ENCODE data around the gene COL2A1.

COL2A1 gene

GRCh38 chr12:48026060-48026827 lies 22.0 kb upstream of the COL2A1 start:
- Histone ChIP-seq H3K4me2 (ENCODE audit: low read length) (no peak overlapping the region), H4K20me1 (ENCODE audit: insufficient read depth, low read length) (no peaks in the 10 kb centered on the region), H3K9ac (ENCODE audit: low read length) (no peak overlapping the region), H3K27ac (ENCODE audit: low read length) (no peak overlapping the region), H3K4me3 (ENCODE audit: low read length) (no peak overlapping the region), H2AFZ (ENCODE audit: low read depth, low read length) (no peak overlapping the region), H3K36me3 (replicated peaks; ENCODE audit: low read depth, low read length) (no peaks in the 10 kb centered on the region), H3K27me3 (ENCODE audit: low read depth, low read length) (0 out of 2 replicates have a peak, but pooled peaks cover 6% of the 10 kb centered on the region), H3K79me2 (ENCODE audit: low read length) (no peaks in the 10 kb centered on the region), H3K9me3 (ENCODE audit: insufficient read depth, low read length) (no peaks in the 10 kb centered on the region), H3K4me1 (ENCODE audit: low read length) (no peaks in the 10 kb centered on the region)
- TF ChIP-seq EZH2phosphoT487 (IDR thresholded peaks at IDR 0.05; ENCODE audit: low read depth), result no peak
- TF ChIP-seq, protein P1, sequence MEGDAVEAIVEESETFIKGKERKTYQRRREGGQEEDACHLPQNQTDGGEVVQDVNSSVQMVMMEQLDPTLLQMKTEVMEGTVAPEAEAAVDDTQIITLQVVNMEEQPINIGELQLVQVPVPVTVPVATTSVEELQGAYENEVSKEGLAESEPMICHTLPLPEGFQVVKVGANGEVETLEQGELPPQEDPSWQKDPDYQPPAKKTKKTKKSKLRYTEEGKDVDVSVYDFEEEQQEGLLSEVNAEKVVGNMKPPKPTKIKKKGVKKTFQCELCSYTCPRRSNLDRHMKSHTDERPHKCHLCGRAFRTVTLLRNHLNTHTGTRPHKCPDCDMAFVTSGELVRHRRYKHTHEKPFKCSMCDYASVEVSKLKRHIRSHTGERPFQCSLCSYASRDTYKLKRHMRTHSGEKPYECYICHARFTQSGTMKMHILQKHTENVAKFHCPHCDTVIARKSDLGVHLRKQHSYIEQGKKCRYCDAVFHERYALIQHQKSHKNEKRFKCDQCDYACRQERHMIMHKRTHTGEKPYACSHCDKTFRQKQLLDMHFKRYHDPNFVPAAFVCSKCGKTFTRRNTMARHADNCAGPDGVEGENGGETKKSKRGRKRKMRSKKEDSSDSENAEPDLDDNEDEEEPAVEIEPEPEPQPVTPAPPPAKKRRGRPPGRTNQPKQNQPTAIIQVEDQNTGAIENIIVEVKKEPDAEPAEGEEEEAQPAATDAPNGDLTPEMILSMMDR (IDR thresholded peaks at IDR 0.05; ENCODE audit: low read depth, low read length), result no peak

DNA sequence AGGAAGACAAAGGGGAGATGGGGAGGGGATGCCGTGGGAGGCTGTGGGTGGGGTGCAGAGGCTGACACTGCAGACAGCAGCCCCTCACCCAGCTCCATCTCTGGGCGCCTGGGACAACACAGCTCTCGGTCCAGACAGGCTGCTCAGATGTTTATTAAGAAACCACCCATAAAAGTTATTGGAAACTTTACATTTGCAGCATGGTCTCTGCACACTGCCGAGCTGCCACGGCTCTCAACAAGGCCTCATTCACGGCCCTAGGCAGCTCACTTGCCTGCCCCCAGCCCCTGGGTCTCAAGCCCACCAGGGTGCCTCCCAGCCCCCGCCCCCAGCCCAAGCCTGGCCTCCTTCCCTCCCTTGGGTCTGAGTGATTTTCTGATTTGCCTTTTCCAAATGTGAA lies 21.0 kb upstream of the COL2A1 start:
- H3K79me2 ChIP-seq (ENCODE audit: low read length), result no peaks in the 10 kb centered on the region
- H3K4me3 ChIP-seq (ENCODE audit: low read length), result no peak overlapping the region
- H3K4me2 ChIP-seq (ENCODE audit: low read length), result no peak overlapping the region
- H3K36me3 ChIP-seq (replicated peaks; ENCODE audit: low read depth, low read length), result no peaks in the 10 kb centered on the region
- no peak overlapping the region for H2AFZ ChIP-seq (ENCODE audit: low read depth, low read length)
- no peak overlapping the region for H3K27ac ChIP-seq (ENCODE audit: low read length)
- no peak overlapping the region for H3K9ac ChIP-seq (ENCODE audit: low read length)
- H3K4me1 ChIP-seq (ENCODE audit: low read length), result no peaks in the 10 kb centered on the region
- H4K20me1 ChIP-seq (ENCODE audit: insufficient read depth, low read length), result no peaks in the 10 kb centered on the region
- no peak for TF ChIP-seq EZH2phosphoT487 (IDR thresholded peaks at IDR 0.05; ENCODE audit: low read depth)
- TF ChIP-seq, protein P1 (IDR thresholded peaks at IDR 0.05; ENCODE audit: low read depth, low read length), result no peak
- no peaks in the 10 kb centered on the region for H3K9me3 ChIP-seq (ENCODE audit: insufficient read depth, low read length)
- 0 out of 2 replicates have a peak, but pooled peaks cover 6% of the 10 kb centered on the region for H3K27me3 ChIP-seq (ENCODE audit: low read depth, low read length)

DNA sequence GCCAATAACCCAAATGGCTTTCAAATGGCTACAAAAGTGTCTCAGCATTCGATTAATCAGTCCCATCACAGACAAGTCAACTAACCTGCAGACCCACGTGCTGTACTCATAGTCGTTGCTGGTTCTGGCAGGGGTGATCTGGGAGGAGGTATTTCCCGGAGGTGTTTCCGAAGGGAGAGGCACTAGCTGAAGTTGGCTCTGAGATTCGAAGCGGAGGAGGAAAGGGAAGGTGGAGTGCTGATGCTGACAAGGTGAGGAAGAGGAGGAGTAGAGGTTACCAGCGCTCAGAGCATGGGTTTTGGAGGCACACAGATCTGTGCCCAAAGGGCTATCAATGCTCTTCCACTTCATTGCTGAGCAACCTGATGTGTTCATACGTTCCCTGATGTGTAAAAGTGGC lies 20.5 kb upstream of the COL2A1 start:
- Histone ChIP-seq H4K20me1 (ENCODE audit: insufficient read depth, low read length) (no peaks in the 10 kb centered on the region), H3K4me3 (ENCODE audit: low read length) (no peak overlapping the region), H3K4me1 (ENCODE audit: low read length) (no peaks in the 10 kb centered on the region), H3K27ac (ENCODE audit: low read length) (no peak overlapping the region), H3K36me3 (replicated peaks; ENCODE audit: low read depth, low read length) (no peaks in the 10 kb centered on the region), H3K9me3 (ENCODE audit: insufficient read depth, low read length) (no peaks in the 10 kb centered on the region), H3K4me2 (ENCODE audit: low read length) (no peak overlapping the region), H3K27me3 (ENCODE audit: low read depth, low read length) (peaks cover 9% of the 10 kb centered on the region; the same call in 1 of the 2 replicates), H3K79me2 (ENCODE audit: low read length) (no peaks in the 10 kb centered on the region), H2AFZ (ENCODE audit: low read depth, low read length) (no peak overlapping the region), H3K9ac (ENCODE audit: low read length) (no peak overlapping the region)
- TF ChIP-seq, protein P1 (IDR thresholded peaks at IDR 0.05; ENCODE audit: low read depth, low read length), result no peak
- TF ChIP-seq EZH2phosphoT487 (IDR thresholded peaks at IDR 0.05; ENCODE audit: low read depth), result no peak

- Histone ChIP-seq H3K9me3 (ENCODE audit: insufficient read depth, low read length) (no peaks in the 10 kb centered on the region), H3K79me2 (ENCODE audit: low read length) (no peaks in the 10 kb centered on the region), H3K4me1 (ENCODE audit: low read length) (no peaks in the 10 kb centered on the region), H4K20me1 (ENCODE audit: insufficient read depth, low read length) (no peaks in the 10 kb centered on the region), H2AFZ (ENCODE audit: low read depth, low read length) (no peak overlapping the region), H3K27ac (ENCODE audit: low read length) (no peak overlapping the region), H3K4me3 (ENCODE audit: low read length) (no peak overlapping the region), H3K27me3 (ENCODE audit: low read depth, low read length) (peaks cover 17% of the 10 kb centered on the region; the same call in 1 of the 2 replicates), H3K9ac (ENCODE audit: low read length) (no peak overlapping the region), H3K36me3 (replicated peaks; ENCODE audit: low read depth, low read length) (no peaks in the 10 kb centered on the region), H3K4me2 (ENCODE audit: low read length) (no peak overlapping the region)
- TF ChIP-seq, protein P1 (IDR thresholded peaks at IDR 0.05; ENCODE audit: low read depth, low read length), result no peak
- TF ChIP-seq EZH2phosphoT487 (IDR thresholded peaks at IDR 0.05; ENCODE audit: low read depth), result no peak
Measured at GRCh38 chr12:48023386-48023785, 19.1 kb upstream of the COL2A1 start.
